Stimulated activated CD4-positive, alpha-beta T cell treated with anti-CD3 and anti-CD28 coated beads, Interleukin-1b, Interleukin-23, amount 100 ng/mL, for 48 hours (primary cell): ENCODE results near the gene CYSRT1.

Experiments used
- DNase-seq: peaks from one replicate; pipeline ENCODE4 v3.0.0-alpha.2; 2020

The CYSRT1 gene

GRCh38 chr9:137224830-137225694 lies at the start of gene CYSRT1:
CYSRT1 (plus strand) TSS chr9:137225174; CDS start chr9:137225622, 448 bp downstream.
- DNase-seq = peak; percentile 33

DNA sequence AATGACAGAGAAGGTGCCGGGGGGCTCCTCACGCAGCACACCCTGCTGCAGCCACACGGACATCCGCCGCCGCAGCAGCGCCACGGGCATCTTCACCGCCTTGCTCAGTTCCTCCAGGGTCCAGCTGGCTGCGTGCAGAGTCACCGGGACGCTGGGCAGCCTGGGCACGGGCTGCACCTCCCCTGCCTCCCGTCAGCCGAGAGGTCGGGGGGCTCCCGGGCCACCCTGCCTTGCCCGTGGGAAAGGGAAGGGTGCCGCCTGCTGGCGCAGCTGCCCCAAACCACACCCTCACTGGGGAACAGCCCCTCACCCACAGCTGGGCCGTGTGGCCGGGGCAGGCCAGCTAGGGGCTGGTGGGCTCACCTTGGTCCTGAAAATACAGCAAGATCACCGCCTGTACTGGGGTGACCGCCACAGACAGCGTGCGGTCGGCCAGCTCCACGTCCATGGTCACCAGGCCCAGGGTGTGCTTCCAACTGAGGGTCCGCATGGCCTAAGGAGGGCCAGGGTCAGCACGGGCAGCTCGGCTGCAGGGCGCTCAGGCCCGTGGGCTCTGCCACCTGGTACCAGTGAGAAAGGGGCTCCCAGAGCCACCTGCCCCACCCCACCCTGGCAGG lies 49.5 kb upstream of the CYSRT1 start:
- DNase-seq = no peak

GRCh38 chr9:137176302-137177182 lies 48.4 kb upstream of the CYSRT1 start:
- no peak for DNase-seq

GRCh38 chr9:137178201-137178938 lies 46.6 kb upstream of the CYSRT1 start:
- no peak for DNase-seq

DNA sequence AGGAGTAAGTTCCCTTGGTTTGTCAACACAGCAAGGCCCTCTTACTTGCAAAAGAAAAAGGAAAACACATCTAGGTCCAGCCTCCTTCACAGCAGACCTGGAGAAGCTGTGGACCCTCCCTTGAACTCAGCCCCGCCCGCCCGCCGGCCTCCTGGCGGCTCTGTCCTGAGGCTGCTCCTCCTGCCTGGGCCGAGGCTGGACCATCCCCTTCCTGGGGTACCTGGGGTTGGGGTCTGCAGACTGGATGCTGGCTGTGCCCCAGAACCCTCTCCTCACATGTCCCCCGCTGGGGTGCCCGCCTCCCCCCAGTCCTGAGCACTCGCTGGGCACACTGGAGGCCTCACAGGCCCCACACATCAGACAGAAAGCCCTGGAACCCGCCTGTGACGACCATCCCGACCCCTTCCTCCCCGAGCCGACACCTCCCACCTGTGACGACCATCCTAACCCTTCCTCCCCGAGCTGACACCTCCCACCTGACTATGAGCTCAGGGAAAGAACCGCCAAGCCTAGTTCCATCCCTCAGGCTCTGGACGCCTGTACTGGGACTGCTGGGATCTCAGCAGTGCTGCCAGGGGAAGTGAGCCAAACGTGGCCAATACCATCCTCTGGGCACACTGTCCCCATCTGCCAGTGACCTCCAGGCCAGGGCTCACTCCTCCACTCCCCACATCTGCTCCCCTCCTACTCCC lies 45.9 kb upstream of the CYSRT1 start:
- DNase-seq = no peak

DNA sequence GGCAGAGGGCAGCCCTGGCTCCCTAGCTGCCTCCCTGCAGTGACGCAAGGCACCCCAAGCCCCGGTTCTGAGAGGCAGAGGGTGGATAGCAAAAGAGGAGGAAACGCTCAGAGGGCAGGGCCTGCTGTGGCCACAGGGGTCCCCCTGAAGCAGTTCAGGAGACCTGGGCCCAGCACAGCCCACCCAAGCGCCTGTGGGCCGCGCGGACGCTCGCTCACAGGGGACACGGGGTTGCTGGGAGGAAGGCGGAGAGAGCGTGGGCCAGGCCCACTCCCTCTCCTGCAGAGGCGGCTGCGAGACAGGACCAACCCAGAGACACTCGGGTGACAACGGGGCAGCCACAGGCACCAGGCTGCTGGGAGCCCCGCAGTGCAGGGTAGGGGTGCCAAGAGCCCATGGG lies 45.2 kb upstream of the CYSRT1 start:
- DNase-seq = no peak

DNA sequence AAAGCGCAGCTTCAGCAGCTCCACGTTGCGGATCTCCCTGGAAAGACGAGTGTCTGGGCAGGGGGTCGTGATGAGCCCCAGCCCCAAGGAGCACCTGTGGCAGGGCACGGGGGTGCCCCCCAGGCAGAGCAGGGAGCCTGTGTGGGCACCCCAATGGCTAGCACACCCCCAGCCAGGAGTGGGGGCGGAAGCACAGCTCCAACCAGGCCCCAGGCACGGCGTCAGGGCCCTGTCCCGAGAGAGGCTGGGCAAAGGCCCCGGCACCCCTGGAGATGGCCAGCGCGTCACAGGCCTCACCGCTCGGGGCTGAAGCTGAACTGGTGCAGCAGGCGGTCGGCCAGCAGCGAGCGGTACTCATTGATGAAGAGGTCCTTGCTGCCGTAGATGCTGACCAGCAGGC lies 44.5 kb upstream of the CYSRT1 start:
- no peak for DNase-seq

DNA sequence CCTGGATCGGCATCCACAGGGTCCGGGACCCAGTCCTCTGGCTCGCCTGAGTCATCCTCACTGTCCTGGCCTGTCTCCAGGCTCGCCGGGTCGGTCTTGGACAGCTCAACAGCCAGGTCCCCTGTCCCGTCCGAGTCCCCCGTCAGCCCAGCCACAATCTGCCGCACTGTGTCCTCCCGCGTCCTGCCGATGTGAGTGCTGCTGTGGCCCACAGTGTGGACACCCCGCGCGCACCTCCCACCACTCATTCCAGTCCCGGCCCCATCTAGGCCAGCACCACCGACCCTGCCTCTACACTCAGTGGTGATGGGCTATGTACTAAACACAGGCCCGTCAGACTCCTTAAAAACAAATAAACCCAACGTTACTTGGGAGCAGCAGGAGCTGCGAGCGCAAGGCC lies 43.3 kb upstream of the CYSRT1 start:
- DNase-seq = no peak

DNA sequence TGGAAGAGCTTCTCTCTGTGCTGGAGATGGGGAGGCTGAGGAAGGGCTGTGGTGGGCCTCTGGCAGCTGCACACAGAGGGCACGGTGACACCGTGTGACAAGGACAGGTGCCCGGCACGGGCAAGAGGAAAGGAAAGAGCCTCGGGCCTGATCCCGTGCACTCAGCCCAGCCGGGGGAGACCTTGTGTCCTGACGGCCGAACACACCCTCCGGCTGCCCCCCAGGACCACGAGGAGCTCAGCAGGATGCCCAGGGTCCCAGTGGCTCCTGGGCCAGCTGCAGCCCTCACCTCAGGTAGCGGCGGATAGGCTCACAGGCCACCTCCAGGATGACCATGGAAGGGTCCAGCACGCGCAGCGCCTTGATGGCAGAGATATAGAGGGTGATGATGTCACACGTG lies 42.1 kb upstream of the CYSRT1 start:
- DNase-seq = no peak

DNA sequence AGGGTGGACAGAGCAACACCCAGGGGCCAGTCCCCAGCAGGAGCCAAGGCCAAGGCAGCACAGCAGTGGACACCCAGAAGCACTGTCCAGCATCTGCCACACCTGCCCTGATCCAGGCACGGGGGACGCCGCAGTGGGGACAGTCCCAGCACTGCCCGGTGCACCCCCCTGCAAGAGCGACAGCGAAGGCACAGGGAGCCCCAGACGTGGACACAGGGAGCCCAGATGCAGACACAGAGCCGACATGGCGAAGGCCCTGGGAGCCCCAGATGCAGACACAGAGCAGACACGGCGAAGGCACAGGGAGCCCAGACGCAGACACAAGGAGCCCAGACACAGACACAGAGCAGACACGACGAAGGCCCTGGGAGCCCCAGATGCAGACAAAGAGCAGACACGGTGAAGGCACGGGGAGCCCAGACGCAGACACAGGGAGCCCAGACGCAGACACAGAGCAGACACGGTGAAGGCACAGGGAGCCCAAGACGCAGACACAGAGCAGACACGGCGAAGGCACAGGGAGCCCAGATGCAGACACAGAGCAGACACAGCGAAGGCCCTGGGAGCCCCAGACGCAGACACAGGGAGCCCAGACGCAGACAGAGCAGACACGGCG lies 40.9 kb upstream of the CYSRT1 start:
- DNase-seq = no peak

DNA sequence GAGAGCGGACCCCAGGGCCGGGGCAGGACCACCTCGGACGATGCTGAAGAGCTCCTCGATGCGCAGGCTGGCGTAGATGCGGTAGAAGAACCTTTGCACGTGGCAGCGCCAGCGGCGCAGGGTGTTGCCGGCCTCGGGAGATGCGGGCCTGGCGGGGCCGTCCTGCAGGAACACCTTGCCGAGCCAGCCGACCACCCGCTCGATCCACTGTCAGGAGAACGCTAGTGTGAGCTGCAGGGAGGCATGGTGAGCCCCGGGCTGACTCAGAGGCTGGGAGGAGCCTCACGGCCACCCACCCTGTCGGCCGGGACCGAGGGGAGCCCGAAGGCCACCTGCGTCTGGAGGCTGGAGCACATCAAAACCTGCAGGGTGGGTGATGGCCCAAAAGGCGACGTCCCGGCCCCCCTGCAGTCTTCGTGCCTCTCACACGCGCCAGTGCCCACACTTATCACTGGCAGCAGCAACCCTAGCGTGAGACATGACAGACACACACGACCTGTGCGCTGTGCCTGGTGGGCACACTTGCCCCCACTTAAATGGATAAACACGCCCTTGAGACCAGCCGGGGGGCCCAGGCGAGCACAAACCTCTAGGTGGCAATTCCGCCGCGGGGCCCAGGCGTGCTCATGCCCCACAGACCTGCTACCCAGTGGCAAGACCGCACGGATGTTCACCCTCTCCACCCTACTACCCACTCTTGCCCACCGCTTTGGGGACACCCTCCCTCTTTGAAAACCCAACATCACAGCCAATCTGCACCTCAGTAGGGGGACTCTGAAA lies 39.9 kb upstream of the CYSRT1 start:
- DNase-seq = no peak

DNA sequence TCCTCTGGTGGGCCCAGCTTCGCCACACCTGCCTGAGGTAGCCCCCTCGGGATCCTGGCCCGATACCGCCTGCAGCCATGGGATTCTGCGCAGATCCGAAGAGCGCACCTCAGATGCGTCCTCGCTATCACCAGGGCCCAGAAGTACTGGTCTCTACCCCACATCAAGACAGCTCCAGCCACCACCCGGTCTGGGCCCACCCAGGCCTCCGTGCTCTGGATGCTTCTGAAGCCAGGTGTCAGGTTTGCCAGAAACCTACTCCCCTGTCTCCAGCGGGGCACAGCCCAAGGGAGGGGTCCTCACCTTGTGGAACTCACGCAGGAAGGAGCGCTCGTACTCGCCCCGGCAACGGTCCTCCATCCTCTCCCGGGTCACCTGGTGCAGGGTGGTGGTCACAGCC lies 39.1 kb upstream of the CYSRT1 start:
- no peak for DNase-seq

GRCh38 chr9:137186385-137186784 lies 38.6 kb upstream of the CYSRT1 start:
- DNase-seq = no peak

- DNase-seq = no peak
These were observed 37.6 kb upstream of the CYSRT1 start for GRCh38 chr9:137187386-137187785.

DNA sequence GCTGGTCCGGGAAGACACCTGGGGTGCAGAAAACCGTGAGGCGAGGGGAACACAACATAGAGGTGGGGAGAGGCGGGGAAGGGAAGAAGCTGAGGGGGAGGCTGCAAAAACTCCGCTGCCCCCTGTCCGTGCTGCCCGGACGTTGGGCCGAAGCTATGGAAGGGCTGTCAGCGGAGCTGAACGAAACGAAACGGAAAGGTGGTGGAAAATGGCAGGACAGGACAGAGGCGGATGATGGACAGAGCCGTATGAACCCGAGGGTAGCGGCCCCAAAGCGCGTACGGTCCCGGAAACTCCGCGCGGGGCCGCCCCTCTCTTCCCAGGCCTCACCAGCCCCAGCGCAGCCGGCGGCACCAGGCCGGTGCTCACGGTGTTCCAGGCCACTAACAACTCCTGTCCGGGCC lies 36.9 kb upstream of the CYSRT1 start:
- no peak for DNase-seq

GRCh38 chr9:137188490-137189296 lies 36.3 kb upstream of the CYSRT1 start, which contains the start of the genes ANAPC2 and SSNA1:
ANAPC2 (minus strand) TSS chr9:137188560; CDS start chr9:137188532, 28 bp downstream.
SSNA1 (plus strand) TSS chr9:137188676; CDS start chr9:137188727, 51 bp downstream.
- DNase-seq = peak; percentile 90

- DNase-seq = no peak
These were observed 35.4 kb upstream of the CYSRT1 start for GRCh38 chr9:137189297-137190295.

DNA sequence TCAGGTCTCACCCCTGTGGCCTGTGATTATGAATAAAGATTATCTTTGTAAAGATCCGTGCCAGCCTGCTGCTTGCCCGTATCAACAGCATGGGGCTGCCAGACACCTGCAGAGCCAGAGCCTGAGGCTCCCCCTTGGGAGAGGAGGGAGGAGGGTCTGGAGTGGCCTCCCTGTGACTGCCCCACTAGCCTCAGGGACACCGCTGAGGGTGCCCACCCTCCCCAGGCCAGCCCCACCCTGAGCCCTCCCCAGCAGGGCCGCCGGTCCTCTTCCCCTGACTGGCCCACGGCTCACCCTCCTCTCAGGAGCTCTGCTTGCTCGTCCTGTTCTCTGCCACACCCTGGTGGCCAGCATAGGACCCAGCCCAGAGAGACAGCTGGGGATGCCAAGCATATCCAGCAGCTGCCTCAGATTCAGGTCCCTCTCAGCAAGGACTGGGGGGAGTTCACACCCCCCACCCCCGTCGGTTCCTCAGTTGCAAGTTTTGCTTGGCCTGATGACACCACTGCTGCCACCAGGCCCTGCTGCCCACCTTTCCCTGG lies 34.6 kb upstream of the CYSRT1 start:
- DNase-seq = no peak
